PFSK-1 (cell line): ENCODE measurements around the gene MMP20.

Source experiments
- POLR2AphosphoS5 ChIP-seq: IDR thresholded peaks from 2 replicates; pipeline ENCODE4 v1.6.1; 2012; ENCODE audit warnings: low read depth, mild to moderate bottlenecking, control low read depth, low read length, moderate library complexity
- REST ChIP-seq, 2 experiments: IDR thresholded peaks; 2 replicates each; pipeline versions ENCODE4 v1.6.1 to v1.8.0; 2011 to 2012; ENCODE audit warnings: low read depth in 2 of 2, low read length in 2 of 2, control low read depth in 1 of 2, inconsistent platforms in 1 of 2, mild to moderate bottlenecking in 1 of 2, moderate library complexity in 1 of 2; ENCODE audit not compliant: insufficient read depth in 1 of 2
- SIN3A ChIP-seq: IDR thresholded peaks from 2 replicates; pipeline ENCODE4 v1.6.1; 2012; ENCODE audit warnings: mild to moderate bottlenecking, low read length, moderate library complexity, borderline replicate concordance; ENCODE audit not compliant: insufficient read depth
- TAF1 ChIP-seq: IDR thresholded peaks from 2 replicates; pipeline ENCODE4 v1.6.1; 2012; ENCODE audit warnings: low read length, control low read depth, borderline replicate concordance; ENCODE audit not compliant: insufficient read depth

- TF ChIP-seq POLR2AphosphoS5, result no peak
- TF ChIP-seq REST (IDR thresholded peaks at IDR 0.05; ENCODE audit: insufficient read depth in 1 of 2, low read depth in 2 of 2, low read length in 2 of 2), result no peak
- no peak for TF ChIP-seq TAF1
- TF ChIP-seq SIN3A, result no peak
These were observed 39.0 kb upstream of the MMP20 start for GRCh38 chr11:102664001-102664752.
